ENCODE results near the gene DDX53.

DNA sequence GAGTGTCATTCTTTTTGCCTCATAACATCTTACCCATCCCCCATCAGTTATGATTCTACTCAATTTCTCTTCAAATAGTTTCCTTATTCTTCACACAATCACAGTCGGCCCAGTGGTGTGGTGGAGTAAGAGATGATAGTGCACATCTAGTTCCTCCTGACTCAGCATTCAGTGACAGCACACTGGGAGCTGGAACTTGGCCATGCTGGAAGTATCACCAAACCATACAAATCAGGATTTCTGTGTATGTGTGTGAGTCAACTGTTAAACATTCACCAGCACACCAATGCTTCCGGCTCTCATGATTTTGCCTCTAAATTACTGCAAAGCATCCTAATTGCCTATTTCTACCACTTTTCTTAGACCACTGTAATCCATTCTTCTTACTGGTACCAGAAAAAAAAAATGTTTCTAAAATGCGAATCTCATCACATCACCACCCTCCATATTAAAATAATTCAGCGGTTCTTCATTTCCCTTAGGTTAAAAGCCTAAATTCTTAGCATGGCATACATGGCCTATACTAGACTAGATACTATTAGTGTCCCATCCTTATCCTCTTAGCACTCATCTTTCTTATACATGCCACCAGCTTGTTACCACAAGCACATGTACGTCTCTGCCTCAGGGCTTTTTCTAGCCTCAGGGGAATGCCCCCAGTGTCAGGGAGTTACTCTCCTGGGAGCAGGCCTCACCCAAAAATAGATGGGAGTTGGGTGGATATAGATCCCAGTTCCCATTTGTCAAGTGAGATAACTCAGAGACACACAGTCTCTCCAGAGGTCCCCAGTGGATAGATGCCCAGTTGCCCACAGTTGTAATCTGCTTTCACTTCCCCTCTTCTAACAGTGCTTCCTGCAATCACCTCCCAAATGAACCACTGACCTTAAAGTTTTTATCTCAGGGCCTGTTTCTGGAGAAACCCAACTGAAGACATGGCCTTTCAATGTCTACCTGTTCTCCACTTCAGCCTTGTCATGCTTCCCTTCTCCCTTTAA, 49.2 kb upstream of the DDX53 start:
- TF ChIP-seq, protein P1, sequence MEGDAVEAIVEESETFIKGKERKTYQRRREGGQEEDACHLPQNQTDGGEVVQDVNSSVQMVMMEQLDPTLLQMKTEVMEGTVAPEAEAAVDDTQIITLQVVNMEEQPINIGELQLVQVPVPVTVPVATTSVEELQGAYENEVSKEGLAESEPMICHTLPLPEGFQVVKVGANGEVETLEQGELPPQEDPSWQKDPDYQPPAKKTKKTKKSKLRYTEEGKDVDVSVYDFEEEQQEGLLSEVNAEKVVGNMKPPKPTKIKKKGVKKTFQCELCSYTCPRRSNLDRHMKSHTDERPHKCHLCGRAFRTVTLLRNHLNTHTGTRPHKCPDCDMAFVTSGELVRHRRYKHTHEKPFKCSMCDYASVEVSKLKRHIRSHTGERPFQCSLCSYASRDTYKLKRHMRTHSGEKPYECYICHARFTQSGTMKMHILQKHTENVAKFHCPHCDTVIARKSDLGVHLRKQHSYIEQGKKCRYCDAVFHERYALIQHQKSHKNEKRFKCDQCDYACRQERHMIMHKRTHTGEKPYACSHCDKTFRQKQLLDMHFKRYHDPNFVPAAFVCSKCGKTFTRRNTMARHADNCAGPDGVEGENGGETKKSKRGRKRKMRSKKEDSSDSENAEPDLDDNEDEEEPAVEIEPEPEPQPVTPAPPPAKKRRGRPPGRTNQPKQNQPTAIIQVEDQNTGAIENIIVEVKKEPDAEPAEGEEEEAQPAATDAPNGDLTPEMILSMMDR (IDR thresholded peaks at IDR 0.05; ENCODE audit: insufficient read depth, low read length) = no peak
- TF ChIP-seq, protein P2, sequence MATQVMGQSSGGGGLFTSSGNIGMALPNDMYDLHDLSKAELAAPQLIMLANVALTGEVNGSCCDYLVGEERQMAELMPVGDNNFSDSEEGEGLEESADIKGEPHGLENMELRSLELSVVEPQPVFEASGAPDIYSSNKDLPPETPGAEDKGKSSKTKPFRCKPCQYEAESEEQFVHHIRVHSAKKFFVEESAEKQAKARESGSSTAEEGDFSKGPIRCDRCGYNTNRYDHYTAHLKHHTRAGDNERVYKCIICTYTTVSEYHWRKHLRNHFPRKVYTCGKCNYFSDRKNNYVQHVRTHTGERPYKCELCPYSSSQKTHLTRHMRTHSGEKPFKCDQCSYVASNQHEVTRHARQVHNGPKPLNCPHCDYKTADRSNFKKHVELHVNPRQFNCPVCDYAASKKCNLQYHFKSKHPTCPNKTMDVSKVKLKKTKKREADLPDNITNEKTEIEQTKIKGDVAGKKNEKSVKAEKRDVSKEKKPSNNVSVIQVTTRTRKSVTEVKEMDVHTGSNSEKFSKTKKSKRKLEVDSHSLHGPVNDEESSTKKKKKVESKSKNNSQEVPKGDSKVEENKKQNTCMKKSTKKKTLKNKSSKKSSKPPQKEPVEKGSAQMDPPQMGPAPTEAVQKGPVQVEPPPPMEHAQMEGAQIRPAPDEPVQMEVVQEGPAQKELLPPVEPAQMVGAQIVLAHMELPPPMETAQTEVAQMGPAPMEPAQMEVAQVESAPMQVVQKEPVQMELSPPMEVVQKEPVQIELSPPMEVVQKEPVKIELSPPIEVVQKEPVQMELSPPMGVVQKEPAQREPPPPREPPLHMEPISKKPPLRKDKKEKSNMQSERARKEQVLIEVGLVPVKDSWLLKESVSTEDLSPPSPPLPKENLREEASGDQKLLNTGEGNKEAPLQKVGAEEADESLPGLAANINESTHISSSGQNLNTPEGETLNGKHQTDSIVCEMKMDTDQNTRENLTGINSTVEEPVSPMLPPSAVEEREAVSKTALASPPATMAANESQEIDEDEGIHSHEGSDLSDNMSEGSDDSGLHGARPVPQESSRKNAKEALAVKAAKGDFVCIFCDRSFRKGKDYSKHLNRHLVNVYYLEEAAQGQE (IDR thresholded peaks at IDR 0.05; ENCODE audit: insufficient replicate concordance, low read depth) = no peak
- TF ChIP-seq POLR2AphosphoS5 (IDR thresholded peaks at IDR 0.05; ENCODE audit: low read depth) (no peak), SPI1 (IDR thresholded peaks at IDR 0.05; ENCODE audit: borderline replicate concordance, low read depth) (no peak), GABPA (IDR thresholded peaks at IDR 0.05; ENCODE audit: low read depth) (no peak)

All from HL-60 (cell line).